Testis (tissue), 3 donors: Measurements from ENCODE around the gene L3MBTL4. TPM values are rescaled to one million over a fixed set of nuclear protein-coding genes. Genes with fewer than 3 reads are reported as not detected.

Source experiments
- DNase-seq: peaks from one replicate; pipeline ENCODE4 v3.0.0-alpha.2; 2019
- H3K27ac ChIP-seq, 2 donors: fragments of 200-600 bp; sonication (generic); one replicate each; pipeline ENCODE4 v1.5.1; 2019
- H3K27me3 ChIP-seq: fragments of 200-600 bp; sonication (generic); one replicate; pipeline ENCODE4 v1.5.1; 2019
- H3K36me3 ChIP-seq: fragments of 200-600 bp; sonication (generic); one replicate; pipeline ENCODE4 v1.5.1; 2017; ENCODE audit warnings: low read depth; ENCODE audit errors: missing control alignments
- H3K4me1 ChIP-seq: fragments of 200-600 bp; sonication (generic); one replicate; pipeline ENCODE4 v1.5.1; 2019
- H3K4me3 ChIP-seq, 2 donors: fragments of 200-600 bp; sonication (generic); one replicate each; pipeline ENCODE4 v1.5.1; 2017 to 2019
- H3K9me3 ChIP-seq: fragments of 200-600 bp; sonication (generic); one replicate; pipeline ENCODE4 v1.5.1; 2017
- POLR2A ChIP-seq: fragments of 450-650 bp; IDR thresholded peaks from one replicate; pipeline ENCODE4 v1.6.1; 2017; ENCODE audit warnings: antibody characterized with exemption, mild to moderate bottlenecking, moderate library complexity
- WGBS, 2 donors: methylation state at CpG; one replicate each; pipeline ENCODE4 v1.1.5; 2018; 5-methylcytosine and 5-hydroxymethylcytosine counted together
- intact Hi-C: fragments of 100-400 bp; cut with DNase I; formaldehyde crosslinking; loops from one replicate; pipeline ENCODE4 v1.15.1; 2023; ENCODE audit warnings: low total_unique reads
- polyA plus RNA-seq: library from polyadenylated mRNA; stranded (reverse); fragments of 350-450 nt; fragmentation: Illumina TruSeq; extraction: RNeasy Lipid Tissue Mini Kit (QIAGEN cat#74804); gene quantifications from one replicate; pipeline ENCODE4 v1.2.3, GENCODE V29; 2014; ENCODE audit warnings: low read depth, low replicate concordance; ENCODE audit not compliant: insufficient read depth
- total RNA-seq, 2 donors: library from RNA; depleted of rRNA; stranded (reverse); fragments of >200 nt; gene quantifications; one replicate each; pipeline ENCODE4 v1.2.3, GENCODE V29; 2016
- TF ChIP-seq, protein P1 (sequence below), 3 experiments: fragments of 450-650 bp in 2 of 3; fragments of 200-600 bp in 1 of 3; sonication (generic) in 1 of 3; IDR thresholded peaks; one replicate each; pipeline ENCODE4 v1.5.1; 2016 to 2019; ENCODE audit warnings: antibody characterized with exemption in 3 of 3, mild to moderate bottlenecking in 2 of 3, moderate library complexity in 1 of 3

The L3MBTL4 gene
- total and polyA plus RNA-seq, 3 donors from 2014 or later, result 26.6 to 50.9 (median 46.2) TPM

DNA sequence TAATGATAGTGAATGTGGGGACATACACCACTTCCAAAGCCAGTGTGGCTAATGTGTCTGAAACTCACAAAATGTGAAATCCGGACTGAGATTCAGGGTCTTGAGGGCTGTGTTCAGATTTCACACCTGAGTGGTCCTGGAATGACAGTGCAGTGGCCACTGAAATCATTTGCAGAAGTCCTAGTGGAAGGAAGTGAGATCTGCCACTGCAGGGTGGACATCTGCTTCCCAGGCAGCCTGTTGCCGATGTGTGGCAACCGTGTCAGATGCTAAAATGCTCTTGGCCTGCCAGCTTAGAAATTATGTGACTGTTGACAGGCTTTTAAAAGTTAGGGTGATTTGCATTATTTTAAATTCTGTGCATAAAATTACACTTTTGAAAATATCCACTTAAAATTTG lies 441.6 kb downstream of the L3MBTL4 start:
- no peak for DNase-seq
- WGBS, 2 donors, result 91 to 94% methylated on average over 3 of the region's 3 CpGs

DNA sequence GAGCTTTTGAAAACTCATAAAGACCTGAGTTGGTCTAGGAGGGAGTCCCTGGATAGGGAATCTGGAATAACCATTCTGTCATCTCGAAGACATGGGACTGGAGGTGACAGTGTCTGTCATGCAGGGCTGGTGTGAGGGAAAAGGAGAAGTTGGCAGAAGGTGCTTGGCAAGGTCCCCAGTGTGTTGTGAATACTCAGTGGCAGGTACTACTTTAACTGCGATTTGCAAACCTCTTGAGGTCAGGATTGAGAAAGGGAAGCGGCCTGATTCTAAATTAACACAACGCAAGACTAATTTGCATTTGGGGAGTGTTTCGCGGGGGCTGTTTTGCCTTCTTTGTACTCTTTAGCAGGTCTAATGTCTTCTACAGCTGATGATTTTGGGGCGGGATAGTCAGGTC lies 442.4 kb downstream of the L3MBTL4 start:
- H3K27me3 ChIP-seq, result no peaks in the 10 kb centered on the region
- no peaks in the 10 kb centered on the region for H3K9me3 ChIP-seq
- intact Hi-C loops, result no loop called here
- no peak overlapping the region for H3K4me3 ChIP-seq
- H3K27ac ChIP-seq, result no peak overlapping the region
- no peaks in the 10 kb centered on the region for H3K36me3 ChIP-seq
- TF ChIP-seq POLR2A, result no peak
- TF ChIP-seq, protein P1, sequence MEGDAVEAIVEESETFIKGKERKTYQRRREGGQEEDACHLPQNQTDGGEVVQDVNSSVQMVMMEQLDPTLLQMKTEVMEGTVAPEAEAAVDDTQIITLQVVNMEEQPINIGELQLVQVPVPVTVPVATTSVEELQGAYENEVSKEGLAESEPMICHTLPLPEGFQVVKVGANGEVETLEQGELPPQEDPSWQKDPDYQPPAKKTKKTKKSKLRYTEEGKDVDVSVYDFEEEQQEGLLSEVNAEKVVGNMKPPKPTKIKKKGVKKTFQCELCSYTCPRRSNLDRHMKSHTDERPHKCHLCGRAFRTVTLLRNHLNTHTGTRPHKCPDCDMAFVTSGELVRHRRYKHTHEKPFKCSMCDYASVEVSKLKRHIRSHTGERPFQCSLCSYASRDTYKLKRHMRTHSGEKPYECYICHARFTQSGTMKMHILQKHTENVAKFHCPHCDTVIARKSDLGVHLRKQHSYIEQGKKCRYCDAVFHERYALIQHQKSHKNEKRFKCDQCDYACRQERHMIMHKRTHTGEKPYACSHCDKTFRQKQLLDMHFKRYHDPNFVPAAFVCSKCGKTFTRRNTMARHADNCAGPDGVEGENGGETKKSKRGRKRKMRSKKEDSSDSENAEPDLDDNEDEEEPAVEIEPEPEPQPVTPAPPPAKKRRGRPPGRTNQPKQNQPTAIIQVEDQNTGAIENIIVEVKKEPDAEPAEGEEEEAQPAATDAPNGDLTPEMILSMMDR (IDR thresholded peaks at IDR 0.05), result no peak
- DNase-seq, result no peak
- WGBS, 2 donors, result 89 to 94% methylated on average over 7 of the region's 7 CpGs
- no peaks in the 10 kb centered on the region for H3K4me1 ChIP-seq

More for the DNA sequence above, 441.6 kb downstream of the L3MBTL4 start:
- Histone ChIP-seq H3K9me3 (no peaks in the 10 kb centered on the region), H3K27ac (no peak overlapping the region), H3K4me3 (no peak overlapping the region), H3K27me3 (no peaks in the 10 kb centered on the region), H3K4me1 (no peaks in the 10 kb centered on the region), H3K36me3 (no peaks in the 10 kb centered on the region)
- TF ChIP-seq, protein P1 (IDR thresholded peaks at IDR 0.05), result no peak
- TF ChIP-seq POLR2A, result no peak
- intact Hi-C loops, result no loop called here

DNA sequence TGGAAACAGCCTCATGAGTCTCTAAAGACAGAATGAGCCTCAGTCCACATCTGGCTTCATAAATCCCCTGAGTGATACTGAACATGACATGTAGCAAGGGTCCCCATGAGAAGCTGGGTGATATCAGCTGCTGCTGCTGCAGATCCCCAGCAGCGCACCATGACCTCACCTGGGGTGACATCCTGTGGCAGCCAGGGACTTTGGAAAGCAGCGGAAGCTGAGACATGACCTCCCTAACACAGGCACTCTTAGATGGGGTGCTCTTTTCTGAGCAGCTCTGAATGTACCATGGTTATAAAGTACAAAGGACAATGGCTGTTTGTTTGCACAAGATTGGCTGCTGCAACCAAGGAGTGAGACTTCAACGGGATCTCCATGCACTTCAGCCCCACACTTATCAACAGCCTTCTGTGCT lies 444.7 kb downstream of the L3MBTL4 start:
- Histone ChIP-seq H3K36me3 (no peaks in the 10 kb centered on the region), H3K9me3 (no peaks in the 10 kb centered on the region), H3K27me3 (no peaks in the 10 kb centered on the region), H3K4me3 (no peak overlapping the region), H3K4me1 (no peaks in the 10 kb centered on the region), H3K27ac (no peak overlapping the region)
- DNase-seq, result no peak
- intact Hi-C loops, result no loop called here
- TF ChIP-seq, protein P1 (IDR thresholded peaks at IDR 0.05), result no peak
- no peak for TF ChIP-seq POLR2A
- 60% methylated on average over 3 of the region's 3 CpGs for WGBS, 2 donors

DNA sequence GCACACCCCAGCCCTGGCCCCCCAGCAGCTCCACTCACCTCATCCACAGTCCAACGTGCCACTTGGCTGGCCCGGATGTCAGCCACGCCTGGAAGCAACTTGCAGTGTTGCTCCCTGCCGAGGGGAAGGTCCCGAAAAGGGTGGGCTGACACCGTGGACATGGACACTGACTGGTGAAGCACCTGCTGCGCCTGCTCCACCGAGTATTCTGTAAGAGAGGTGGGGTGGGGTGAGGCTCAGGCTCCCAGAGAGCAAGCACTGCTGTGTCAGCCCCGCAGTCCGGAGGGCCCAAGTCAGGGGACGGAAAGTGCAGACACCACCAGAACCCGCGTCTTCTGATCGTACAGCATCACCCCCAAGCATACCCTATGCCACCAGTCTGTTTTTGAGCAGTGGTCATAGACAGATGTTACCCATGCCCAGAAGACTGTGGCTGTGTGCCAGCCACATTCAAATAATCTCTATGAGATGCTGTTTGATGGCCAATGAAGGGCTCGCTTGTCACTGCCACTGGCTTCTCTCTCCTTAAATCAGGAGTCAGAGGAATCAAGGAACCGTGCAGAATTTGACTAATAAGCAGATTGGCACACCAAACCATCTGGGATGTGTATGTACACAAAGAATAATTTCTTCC lies 445.2 kb downstream of the L3MBTL4 start:
- TF ChIP-seq, protein P1 (IDR thresholded peaks at IDR 0.05), result no peak
- no peak for TF ChIP-seq POLR2A
- Histone ChIP-seq H3K36me3 (no peaks in the 10 kb centered on the region), H3K27ac (no peak overlapping the region), H3K4me1 (no peaks in the 10 kb centered on the region), H3K27me3 (no peaks in the 10 kb centered on the region), H3K4me3 (no peak overlapping the region), H3K9me3 (no peaks in the 10 kb centered on the region)
- no peak for DNase-seq
- WGBS, 2 donors, result 85 to 94% methylated on average over 16 of the region's 16 CpGs
- intact Hi-C loops, result no loop called here

DNA sequence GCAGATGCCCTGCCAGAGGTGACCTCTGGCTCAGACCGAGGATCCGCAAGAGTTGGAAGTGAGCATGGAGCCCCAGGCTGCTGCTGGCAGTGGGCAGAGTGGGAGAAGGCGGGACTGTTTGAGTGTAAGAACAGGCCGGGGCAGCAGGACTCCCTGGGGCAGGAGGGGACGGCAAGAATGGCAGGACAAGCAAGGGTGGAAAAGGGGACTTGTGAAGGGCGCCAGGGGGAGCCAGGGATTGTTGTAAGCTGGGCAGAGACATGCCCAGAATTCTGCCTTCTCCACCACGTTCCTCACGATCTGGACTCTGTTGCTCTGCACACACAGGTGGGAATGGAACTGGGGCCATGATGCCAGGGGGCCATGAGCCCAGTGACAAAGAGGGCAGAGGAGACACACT lies 447.0 kb downstream of the L3MBTL4 start:
- Histone ChIP-seq H3K4me1 (no peaks in the 10 kb centered on the region), H3K4me3 (no peak overlapping the region), H3K27me3 (no peaks in the 10 kb centered on the region), H3K36me3 (no peaks in the 10 kb centered on the region), H3K27ac (no peak overlapping the region), H3K9me3 (no peaks in the 10 kb centered on the region)
- WGBS, 2 donors, result 88 to 94% methylated on average over 6 to 8 of the region's 8 CpGs
- intact Hi-C loops, result no loop called here
- no peak for TF ChIP-seq POLR2A
- TF ChIP-seq, protein P1 (IDR thresholded peaks at IDR 0.05), result no peak
- DNase-seq, result no peak
